ENCODE measurements around the gene SUGP2.
A peak's percentile ranks its signal among the peaks of the same experiment; 100 is the strongest.

Gene SUGP2

GRCh38 chr19:19064098-19064722, 30.9 kb upstream of the SUGP2 start:
- Histone ChIP-seq H3K36me3 (ENCODE audit: insufficient read depth, low read length) (no peaks in the 10 kb centered on the region), H3K9me3 (ENCODE audit: control insufficient read depth, insufficient read depth, low read length) (no peaks in the 10 kb centered on the region), H3K9ac (ENCODE audit: low read depth, low read length) (peak overlapping the region; percentile 47; the same call in 1 of the 2 replicates), H3K4me1 (ENCODE audit: insufficient read depth, low read length) (no peaks in the 10 kb centered on the region)

GRCh38 chr19:19063183-19064097, 30.1 kb upstream of the SUGP2 start, which contains the start of gene SLC25A42:
SLC25A42 (plus strand) TSS chr19:19063994; CDS start chr19:19096125, 32,131 bp downstream.
- H3K4me1 ChIP-seq (ENCODE audit: insufficient read depth, low read length): no peaks in the 10 kb centered on the region
- H3K36me3 ChIP-seq (ENCODE audit: insufficient read depth, low read length): no peaks in the 10 kb centered on the region
- peak within 1 kb of the TSS; percentile 49 for H3K9ac ChIP-seq (ENCODE audit: low read depth, low read length)
- H3K9me3 ChIP-seq (ENCODE audit: control insufficient read depth, insufficient read depth, low read length): no peaks in the 10 kb centered on the region

GRCh38 chr19:19062454-19063182, 29.3 kb upstream of the SUGP2 start:
- peaks cover 1% of the 10 kb centered on the region; the same call in 1 of the 2 replicates for H3K36me3 ChIP-seq (ENCODE audit: insufficient read depth, low read length)
- H3K9me3 ChIP-seq (ENCODE audit: control insufficient read depth, insufficient read depth, low read length): no peaks in the 10 kb centered on the region
- H3K9ac ChIP-seq (ENCODE audit: low read depth, low read length): peak overlapping the region; percentile 49
- H3K4me1 ChIP-seq (ENCODE audit: insufficient read depth, low read length): no peaks in the 10 kb centered on the region

- no peaks in the 10 kb centered on the region for H3K9me3 ChIP-seq (ENCODE audit: control insufficient read depth, insufficient read depth, low read length)
- H3K4me1 ChIP-seq (ENCODE audit: insufficient read depth, low read length): no peaks in the 10 kb centered on the region
- peaks cover 6% of the 10 kb centered on the region for H3K36me3 ChIP-seq (ENCODE audit: insufficient read depth, low read length)
- H3K9ac ChIP-seq (ENCODE audit: low read depth, low read length): no peak overlapping the region
Measured at GRCh38 chr19:19061506-19061905, 28.2 kb upstream of the SUGP2 start.

GRCh38 chr19:19059837-19060611, 26.7 kb upstream of the SUGP2 start:
- Histone ChIP-seq H3K36me3 (ENCODE audit: insufficient read depth, low read length) (peaks cover 9% of the 10 kb centered on the region), H3K9ac (ENCODE audit: low read depth, low read length) (no peak overlapping the region), H3K4me1 (ENCODE audit: insufficient read depth, low read length) (no peaks in the 10 kb centered on the region), H3K9me3 (ENCODE audit: control insufficient read depth, insufficient read depth, low read length) (no peaks in the 10 kb centered on the region)

- H3K9ac ChIP-seq (ENCODE audit: low read depth, low read length): no peak overlapping the region
- no peaks in the 10 kb centered on the region for H3K9me3 ChIP-seq (ENCODE audit: control insufficient read depth, insufficient read depth, low read length)
- peaks cover 17% of the 10 kb centered on the region for H3K36me3 ChIP-seq (ENCODE audit: insufficient read depth, low read length)
- no peaks in the 10 kb centered on the region for H3K4me1 ChIP-seq (ENCODE audit: insufficient read depth, low read length)
Measured at GRCh38 chr19:19059018-19059836, 25.9 kb upstream of the SUGP2 start.

GRCh38 chr19:19057720-19058119, 24.4 kb upstream of the SUGP2 start:
- Histone ChIP-seq H3K9me3 (ENCODE audit: control insufficient read depth, insufficient read depth, low read length) (no peaks in the 10 kb centered on the region), H3K4me1 (ENCODE audit: insufficient read depth, low read length) (no peaks in the 10 kb centered on the region), H3K36me3 (ENCODE audit: insufficient read depth, low read length) (peaks cover 20% of the 10 kb centered on the region), H3K9ac (ENCODE audit: low read depth, low read length) (no peak overlapping the region)

GRCh38 chr19:19057317-19057716, 24.0 kb upstream of the SUGP2 start:
- Histone ChIP-seq H3K4me1 (ENCODE audit: insufficient read depth, low read length) (no peaks in the 10 kb centered on the region), H3K36me3 (ENCODE audit: insufficient read depth, low read length) (peaks cover 20% of the 10 kb centered on the region), H3K9me3 (ENCODE audit: control insufficient read depth, insufficient read depth, low read length) (no peaks in the 10 kb centered on the region), H3K9ac (ENCODE audit: low read depth, low read length) (no peak overlapping the region)

GRCh38 chr19:19056636-19057275, 23.4 kb upstream of the SUGP2 start:
- Histone ChIP-seq H3K36me3 (ENCODE audit: insufficient read depth, low read length) (peaks cover 20% of the 10 kb centered on the region), H3K9ac (ENCODE audit: low read depth, low read length) (no peak overlapping the region), H3K4me1 (ENCODE audit: insufficient read depth, low read length) (no peaks in the 10 kb centered on the region)

GRCh38 chr19:19055701-19056100, 22.4 kb upstream of the SUGP2 start:
- Histone ChIP-seq H3K36me3 (ENCODE audit: insufficient read depth, low read length) (peaks cover 24% of the 10 kb centered on the region), H3K9me3 (ENCODE audit: control insufficient read depth, insufficient read depth, low read length) (no peaks in the 10 kb centered on the region), H3K4me1 (ENCODE audit: insufficient read depth, low read length) (no peaks in the 10 kb centered on the region), H3K9ac (ENCODE audit: low read depth, low read length) (no peak overlapping the region)

More at GRCh38 chr19:19056636-19057275, 23.4 kb upstream of the SUGP2 start:
- no peaks in the 10 kb centered on the region for H3K9me3 ChIP-seq (ENCODE audit: control insufficient read depth, insufficient read depth, low read length)

GRCh38 chr19:19054939-19055440, 21.7 kb upstream of the SUGP2 start:
- no peaks in the 10 kb centered on the region for H3K9me3 ChIP-seq (ENCODE audit: control insufficient read depth, insufficient read depth, low read length)
- H3K9ac ChIP-seq (ENCODE audit: low read depth, low read length): no peak overlapping the region
- H3K36me3 ChIP-seq (ENCODE audit: insufficient read depth, low read length): peaks cover 24% of the 10 kb centered on the region
- no peaks in the 10 kb centered on the region for H3K4me1 ChIP-seq (ENCODE audit: insufficient read depth, low read length)

GRCh38 chr19:19054315-19054938, 21.1 kb upstream of the SUGP2 start:
- Histone ChIP-seq H3K36me3 (ENCODE audit: insufficient read depth, low read length) (peaks cover 24% of the 10 kb centered on the region), H3K9me3 (ENCODE audit: control insufficient read depth, insufficient read depth, low read length) (no peaks in the 10 kb centered on the region), H3K9ac (ENCODE audit: low read depth, low read length) (no peak overlapping the region), H3K4me1 (ENCODE audit: insufficient read depth, low read length) (no peaks in the 10 kb centered on the region)

Measured in ES-I3 (cell line).